HEK293 (cell line): Measurements from ENCODE around the gene STX5.

Source experiments
- CTCF ChIA-PET: fragments of 350-600 bp; formaldehyde crosslinking; extraction: SDS; loops from one replicate; lab custom pipeline; 2021; ENCODE audit warnings: antibody characterized with exemption; lab: Yijun Ruan, JAX
- POLR2A ChIA-PET: fragments of 300-600 bp; formaldehyde crosslinking; extraction: SDS; loops from one replicate; lab custom pipeline; 2020; ENCODE audit warnings: antibody characterized with exemption, inconsistent platforms; lab: Yijun Ruan, JAX
- H3K27ac ChIP-seq: fragments of 200-500 bp; sonication (Bioruptor generic); 2 replicates; pipeline ENCODE4 v1.5.1; 2014; ENCODE audit warnings: low read depth, low read length, control low read depth, inconsistent platforms; ENCODE audit errors: extremely low read depth
- H3K36me3 ChIP-seq, 2 experiments: fragments of 200-500 bp in 1 of 2; sonication (Bioruptor generic) in 1 of 2; 1 replicate in 1 of 2; 2 replicates in 1 of 2; pipeline ENCODE4 v1.5.1; 2014 to 2017; ENCODE audit warnings: inconsistent platforms in 2 of 2, low read length in 2 of 2; ENCODE audit not compliant: control insufficient read depth in 2 of 2, insufficient read depth in 1 of 2
- H3K4me1 ChIP-seq: fragments of 200-500 bp; sonication (Bioruptor generic); 2 replicates; pipeline ENCODE4 v1.5.1; 2014; ENCODE audit warnings: mild to moderate bottlenecking, low read length, inconsistent platforms; ENCODE audit not compliant: control insufficient read depth, insufficient read depth
- H3K4me3 ChIP-seq: 2 replicates; pipeline ENCODE4 v1.5.1; 2011; ENCODE audit warnings: low read depth, mild to moderate bottlenecking, control low read depth, low read length, moderate library complexity
- H3K9me3 ChIP-seq: fragments of 200-500 bp; sonication (Bioruptor generic); 2 replicates; pipeline ENCODE4 v1.5.1; 2014; ENCODE audit warnings: low read depth, low read length, inconsistent platforms; ENCODE audit not compliant: control insufficient read depth, insufficient read depth
- HOXC10 ChIP-seq: sonication (generic); formaldehyde crosslinking; IDR thresholded peaks from 2 replicates; pipeline ENCODE4 v1.8.1; 2023; ENCODE audit warnings: mild to moderate bottlenecking, missing genetic modification reagents
- KLF16 ChIP-seq: fragments of 450-650 bp; formaldehyde crosslinking; IDR thresholded peaks from 2 replicates; pipeline ENCODE4 v1.5.1; 2017; ENCODE audit warnings: missing biosample characterization, missing genetic modification characterization
- MZF1 ChIP-seq: fragments of 450-650 bp; formaldehyde crosslinking; IDR thresholded peaks from 2 replicates; pipeline ENCODE4 v1.5.1; 2017; ENCODE audit warnings: missing biosample characterization, missing genetic modification characterization, borderline replicate concordance
- SP3 ChIP-seq: fragments of 450-650 bp; formaldehyde crosslinking; IDR thresholded peaks from 2 replicates; pipeline ENCODE4 v1.5.1; 2016; ENCODE audit warnings: missing biosample characterization, missing genetic modification characterization
- ZFHX2 ChIP-seq: fragments of 450-650 bp; formaldehyde crosslinking; conservative IDR thresholded peaks from 2 replicates; pipeline ENCODE4 v1.5.1; 2016; ENCODE audit warnings: missing biosample characterization, missing genetic modification characterization
- ZFP69B ChIP-seq: fragments of 450-650 bp; formaldehyde crosslinking; IDR thresholded peaks from 2 replicates; pipeline ENCODE4 v1.5.1; 2016; ENCODE audit warnings: missing biosample characterization, missing genetic modification characterization
- ZNF184 ChIP-seq: fragments of 450-650 bp; IDR thresholded peaks from 2 replicates; pipeline ENCODE4 v1.5.1; 2018; ENCODE audit warnings: missing biosample characterization, mild to moderate bottlenecking, missing genetic modification characterization
- ZNF335 ChIP-seq: fragments of 450-650 bp; formaldehyde crosslinking; conservative IDR thresholded peaks from 2 replicates; pipeline ENCODE4 v1.5.1; 2016; ENCODE audit warnings: missing biosample characterization, missing genetic modification characterization
- ZNF426 ChIP-seq: fragments of 450-650 bp; formaldehyde crosslinking; IDR thresholded peaks from 2 replicates; pipeline ENCODE4 v1.5.1; 2017; ENCODE audit warnings: missing biosample characterization, missing genetic modification characterization, mild to moderate bottlenecking, inconsistent platforms, moderate library complexity
- ZNF433 ChIP-seq: fragments of 450-650 bp; formaldehyde crosslinking; IDR thresholded peaks from 2 replicates; pipeline ENCODE4 v1.5.1; 2016; ENCODE audit warnings: missing biosample characterization, missing genetic modification characterization, low read depth
- ZNF473 ChIP-seq: fragments of 450-650 bp; formaldehyde crosslinking; IDR thresholded peaks from 2 replicates; pipeline ENCODE4 v1.5.1; 2017; ENCODE audit warnings: missing biosample characterization, missing genetic modification characterization
- ZNF501 ChIP-seq: fragments of 450-650 bp; formaldehyde crosslinking; IDR thresholded peaks from 2 replicates; pipeline ENCODE4 v1.5.1; 2016; ENCODE audit warnings: missing biosample characterization, missing genetic modification characterization
- ZNF561 ChIP-seq: fragments of 450-650 bp; IDR thresholded peaks from 2 replicates; pipeline ENCODE4 v1.5.1; 2018; ENCODE audit warnings: missing biosample characterization, missing genetic modification characterization, borderline replicate concordance
- ZNF600 ChIP-seq: fragments of 450-650 bp; formaldehyde crosslinking; IDR thresholded peaks from 2 replicates; pipeline ENCODE4 v1.5.1; 2016; ENCODE audit warnings: missing biosample characterization, missing genetic modification characterization
- ZNF677 ChIP-seq: fragments of 450-650 bp; IDR thresholded peaks from 2 replicates; pipeline ENCODE4 v1.5.0; 2018; ENCODE audit warnings: missing biosample characterization, mild to moderate bottlenecking, missing genetic modification characterization, moderate library complexity
- ZNF791 ChIP-seq: fragments of 450-650 bp; formaldehyde crosslinking; IDR thresholded peaks from 2 replicates; pipeline ENCODE4 v1.5.1; 2016; ENCODE audit warnings: missing biosample characterization, missing genetic modification characterization
- ZNF830 ChIP-seq: fragments of 450-650 bp; IDR thresholded peaks from 2 replicates; pipeline ENCODE4 v1.5.0; 2018; ENCODE audit warnings: missing biosample characterization, missing genetic modification characterization, low read depth, mild to moderate bottlenecking, moderate library complexity
- TF ChIP-seq, protein P1 (sequence below): fragments of 450-650 bp; formaldehyde crosslinking; IDR thresholded peaks from 2 replicates; pipeline ENCODE4 v1.5.1; 2017; ENCODE audit warnings: missing biosample characterization, missing genetic modification characterization
- TF ChIP-seq, protein P2 (sequence below): fragments of 450-650 bp; formaldehyde crosslinking; IDR thresholded peaks from 2 replicates; pipeline ENCODE4 v1.5.1; 2016; ENCODE audit warnings: missing biosample characterization, missing genetic modification characterization
- TF ChIP-seq, protein P3 (sequence below): fragments of 450-650 bp; formaldehyde crosslinking; IDR thresholded peaks from 2 replicates; pipeline ENCODE4 v1.5.1; 2016; ENCODE audit warnings: missing biosample characterization, missing genetic modification characterization
- TF ChIP-seq, protein P4 (sequence below): fragments of 450-650 bp; formaldehyde crosslinking; IDR thresholded peaks from 2 replicates; pipeline ENCODE4 v1.5.1; 2017; ENCODE audit warnings: missing biosample characterization, mild to moderate bottlenecking, missing genetic modification characterization, moderate library complexity
- TF ChIP-seq, protein P5 (sequence below): fragments of 450-650 bp; formaldehyde crosslinking; IDR thresholded peaks from 2 replicates; pipeline ENCODE4 v1.5.1; 2016; ENCODE audit warnings: missing biosample characterization, missing genetic modification characterization

STX5 gene

DNA sequence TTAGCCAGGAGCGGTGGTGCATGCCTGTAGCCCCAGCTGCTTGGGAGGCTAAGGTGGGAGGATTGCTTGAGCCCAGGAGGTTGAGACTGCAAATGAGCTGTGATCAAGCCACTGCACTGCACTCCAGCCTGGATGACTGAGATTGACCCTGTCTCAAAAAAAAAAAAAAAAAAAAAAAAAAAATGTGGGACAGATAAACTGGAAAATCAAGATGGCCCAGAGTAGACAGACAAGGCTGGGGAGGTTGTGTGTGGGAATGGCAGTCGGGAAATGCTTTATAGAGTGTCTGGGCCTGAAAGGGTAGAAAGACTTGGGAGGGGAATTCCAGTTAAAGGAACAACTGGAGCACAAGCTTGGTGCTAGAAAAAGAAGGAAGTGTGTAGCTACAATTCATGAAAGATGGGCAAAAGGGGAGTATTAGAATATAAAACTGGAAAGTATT, 25.7 kb upstream of the STX5 start (continued):
- no peak for TF ChIP-seq ZNF677 (tag by site-specific recombination)
- TF ChIP-seq ZNF473 = no peak
- 0 out of 2 replicates have a peak, but pooled peaks have one; percentile 7 for TF ChIP-seq ZFHX2 (tag by site-specific recombination)
- no peak for TF ChIP-seq ZNF426 (tag by site-specific recombination)
- TF ChIP-seq, protein P1, sequence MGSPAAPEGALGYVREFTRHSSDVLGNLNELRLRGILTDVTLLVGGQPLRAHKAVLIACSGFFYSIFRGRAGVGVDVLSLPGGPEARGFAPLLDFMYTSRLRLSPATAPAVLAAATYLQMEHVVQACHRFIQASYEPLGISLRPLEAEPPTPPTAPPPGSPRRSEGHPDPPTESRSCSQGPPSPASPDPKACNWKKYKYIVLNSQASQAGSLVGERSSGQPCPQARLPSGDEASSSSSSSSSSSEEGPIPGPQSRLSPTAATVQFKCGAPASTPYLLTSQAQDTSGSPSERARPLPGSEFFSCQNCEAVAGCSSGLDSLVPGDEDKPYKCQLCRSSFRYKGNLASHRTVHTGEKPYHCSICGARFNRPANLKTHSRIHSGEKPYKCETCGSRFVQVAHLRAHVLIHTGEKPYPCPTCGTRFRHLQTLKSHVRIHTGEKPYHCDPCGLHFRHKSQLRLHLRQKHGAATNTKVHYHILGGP (tag by site-specific recombination) = no peak

DNA sequence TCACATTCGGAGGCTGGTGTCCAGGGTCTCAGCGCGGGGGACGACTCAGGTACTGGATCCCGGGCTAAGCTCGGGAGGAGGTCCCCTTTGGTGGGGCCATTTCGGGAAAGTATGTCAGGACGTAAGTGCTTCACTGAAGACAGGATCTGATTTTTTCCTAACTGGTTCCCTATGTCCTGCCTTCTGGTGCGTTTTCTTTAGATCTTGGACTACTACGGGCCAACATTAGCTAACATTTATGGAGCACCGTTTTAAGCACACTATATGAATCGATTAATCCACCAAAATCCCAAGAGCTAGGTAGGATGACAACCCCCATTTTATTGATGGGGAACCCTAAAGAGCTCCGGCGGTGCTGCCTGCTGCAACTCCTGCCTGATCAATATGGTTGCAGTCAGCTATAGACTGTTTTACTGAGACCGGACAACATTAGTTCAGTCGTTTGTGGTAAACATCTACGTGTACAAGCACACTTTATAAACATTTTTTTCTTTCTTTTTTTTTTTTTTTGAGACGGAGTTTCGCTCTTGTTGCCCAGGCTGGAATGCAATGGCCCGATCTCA, 24.6 kb upstream of the STX5 start:
- Histone ChIP-seq H3K4me1 (no peaks in the 10 kb centered on the region), H3K4me3 (peak overlapping the region; percentile 73), H3K27ac (peak overlapping the region; percentile 82), H3K36me3 (peaks cover 3 to 44% of the 10 kb centered on the region in 2 experiments; a peak in 1 of 3 replicates), H3K9me3 (no peaks in the 10 kb centered on the region)
- TF ChIP-seq, protein P2, sequence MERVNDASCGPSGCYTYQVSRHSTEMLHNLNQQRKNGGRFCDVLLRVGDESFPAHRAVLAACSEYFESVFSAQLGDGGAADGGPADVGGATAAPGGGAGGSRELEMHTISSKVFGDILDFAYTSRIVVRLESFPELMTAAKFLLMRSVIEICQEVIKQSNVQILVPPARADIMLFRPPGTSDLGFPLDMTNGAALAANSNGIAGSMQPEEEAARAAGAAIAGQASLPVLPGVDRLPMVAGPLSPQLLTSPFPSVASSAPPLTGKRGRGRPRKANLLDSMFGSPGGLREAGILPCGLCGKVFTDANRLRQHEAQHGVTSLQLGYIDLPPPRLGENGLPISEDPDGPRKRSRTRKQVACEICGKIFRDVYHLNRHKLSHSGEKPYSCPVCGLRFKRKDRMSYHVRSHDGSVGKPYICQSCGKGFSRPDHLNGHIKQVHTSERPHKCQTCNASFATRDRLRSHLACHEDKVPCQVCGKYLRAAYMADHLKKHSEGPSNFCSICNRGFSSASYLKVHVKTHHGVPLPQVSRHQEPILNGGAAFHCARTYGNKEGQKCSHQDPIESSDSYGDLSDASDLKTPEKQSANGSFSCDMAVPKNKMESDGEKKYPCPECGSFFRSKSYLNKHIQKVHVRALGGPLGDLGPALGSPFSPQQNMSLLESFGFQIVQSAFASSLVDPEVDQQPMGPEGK (tag by site-specific recombination) = peak; percentile 7; the same call in 1 of the 2 replicates
- TF ChIP-seq, protein P3, sequence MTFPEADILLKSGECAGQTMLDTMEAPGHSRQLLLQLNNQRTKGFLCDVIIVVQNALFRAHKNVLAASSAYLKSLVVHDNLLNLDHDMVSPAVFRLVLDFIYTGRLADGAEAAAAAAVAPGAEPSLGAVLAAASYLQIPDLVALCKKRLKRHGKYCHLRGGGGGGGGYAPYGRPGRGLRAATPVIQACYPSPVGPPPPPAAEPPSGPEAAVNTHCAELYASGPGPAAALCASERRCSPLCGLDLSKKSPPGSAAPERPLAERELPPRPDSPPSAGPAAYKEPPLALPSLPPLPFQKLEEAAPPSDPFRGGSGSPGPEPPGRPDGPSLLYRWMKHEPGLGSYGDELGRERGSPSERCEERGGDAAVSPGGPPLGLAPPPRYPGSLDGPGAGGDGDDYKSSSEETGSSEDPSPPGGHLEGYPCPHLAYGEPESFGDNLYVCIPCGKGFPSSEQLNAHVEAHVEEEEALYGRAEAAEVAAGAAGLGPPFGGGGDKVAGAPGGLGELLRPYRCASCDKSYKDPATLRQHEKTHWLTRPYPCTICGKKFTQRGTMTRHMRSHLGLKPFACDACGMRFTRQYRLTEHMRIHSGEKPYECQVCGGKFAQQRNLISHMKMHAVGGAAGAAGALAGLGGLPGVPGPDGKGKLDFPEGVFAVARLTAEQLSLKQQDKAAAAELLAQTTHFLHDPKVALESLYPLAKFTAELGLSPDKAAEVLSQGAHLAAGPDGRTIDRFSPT (tag by site-specific recombination) = peak; percentile 9; the same call in 1 of the 2 replicates
- no peak for TF ChIP-seq SP3 (tag by site-specific recombination)
- no peak for TF ChIP-seq ZNF184
- peak; percentile 75 for TF ChIP-seq ZNF335
- TF ChIP-seq, protein P4, sequence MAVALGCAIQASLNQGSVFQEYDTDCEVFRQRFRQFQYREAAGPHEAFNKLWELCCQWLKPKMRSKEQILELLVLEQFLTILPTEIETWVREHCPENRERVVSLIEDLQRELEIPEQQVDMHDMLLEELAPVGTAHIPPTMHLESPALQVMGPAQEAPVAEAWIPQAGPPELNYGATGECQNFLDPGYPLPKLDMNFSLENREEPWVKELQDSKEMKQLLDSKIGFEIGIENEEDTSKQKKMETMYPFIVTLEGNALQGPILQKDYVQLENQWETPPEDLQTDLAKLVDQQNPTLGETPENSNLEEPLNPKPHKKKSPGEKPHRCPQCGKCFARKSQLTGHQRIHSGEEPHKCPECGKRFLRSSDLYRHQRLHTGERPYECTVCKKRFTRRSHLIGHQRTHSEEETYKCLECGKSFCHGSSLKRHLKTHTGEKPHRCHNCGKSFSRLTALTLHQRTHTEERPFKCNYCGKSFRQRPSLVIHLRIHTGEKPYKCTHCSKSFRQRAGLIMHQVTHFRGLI (tag by site-specific recombination) = no peak
- TF ChIP-seq ZNF791 (tag by site-specific recombination) = no peak
- no peak for TF ChIP-seq MZF1 (tag by site-specific recombination)
- no peak for TF ChIP-seq ZNF433 (tag by site-specific recombination)
- no peak for TF ChIP-seq HOXC10
- peak; percentile 13; the same call in 1 of the 2 replicates for TF ChIP-seq ZNF561
- TF ChIP-seq, protein P5, sequence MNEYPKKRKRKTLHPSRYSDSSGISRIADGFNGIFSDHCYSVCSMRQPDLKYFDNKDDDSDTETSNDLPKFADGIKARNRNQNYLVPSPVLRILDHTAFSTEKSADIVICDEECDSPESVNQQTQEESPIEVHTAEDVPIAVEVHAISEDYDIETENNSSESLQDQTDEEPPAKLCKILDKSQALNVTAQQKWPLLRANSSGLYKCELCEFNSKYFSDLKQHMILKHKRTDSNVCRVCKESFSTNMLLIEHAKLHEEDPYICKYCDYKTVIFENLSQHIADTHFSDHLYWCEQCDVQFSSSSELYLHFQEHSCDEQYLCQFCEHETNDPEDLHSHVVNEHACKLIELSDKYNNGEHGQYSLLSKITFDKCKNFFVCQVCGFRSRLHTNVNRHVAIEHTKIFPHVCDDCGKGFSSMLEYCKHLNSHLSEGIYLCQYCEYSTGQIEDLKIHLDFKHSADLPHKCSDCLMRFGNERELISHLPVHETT = 0 out of 2 replicates have a peak, but pooled peaks have one; percentile 1
- TF ChIP-seq ZNF830 (tag by site-specific recombination) = no peak
- 0 out of 2 replicates have a peak, but pooled peaks have one; percentile 62 for TF ChIP-seq ZFP69B (tag by site-specific recombination)
- TF ChIP-seq ZNF600 (tag by site-specific recombination) = peak; percentile 45
- peak; percentile 11; the same call in 1 of the 2 replicates for TF ChIP-seq ZNF501 (tag by site-specific recombination)
- TF ChIP-seq KLF16 (tag by site-specific recombination) = no peak
- ChIA-PET POLR2A (interaction anchor here (0.6 to 5.5 kb wide), 37 partner anchors 9 to 1328 kb away, joined by 3 to 182 read pairs (median 6); partner anchors contain the start of genes AHNAK, B3GAT3, C11orf98 and CSKMT), CTCF (interaction anchor here (1.5 to 3.9 kb wide), 2 partner anchors 70 to 168 kb away, joined by 3 to 24 read pairs; partner anchors contain the start of gene TMEM179B)
